Measurements from ENCODE around the gene ITIH5. TPM values are rescaled to one million over a fixed set of nuclear protein-coding genes. Genes with fewer than 3 reads are reported as not detected.

Gene ITIH5
- total RNA-seq, 4 donors from 2014 or later = 24.9 to 68.1 (median 39.0) TPM

GRCh38 chr10:7580520-7580919, 86.2 kb downstream of the ITIH5 start:
- Histone ChIP-seq H3K27ac (replicated peaks in 1 of 4) (no peak overlapping the region), H3K4me3 (no peak overlapping the region), H3K36me3 (peaks cover 3 to 35% (median 19%) of the 10 kb centered on the region in 4 donors), H3K27me3 (no peaks in the 10 kb centered on the region), H3K4me1 (peaks cover 0 to 18% (median 3%) of the 10 kb centered on the region in 4 donors), H3K9me3 (no peaks in the 10 kb centered on the region)
- no peak for DNase-seq (ENCODE audit: extremely low spot score)
- intact Hi-C loops (cut with DNase I) = no loop called here
- 85% methylated on average over 5 of the region's 5 CpGs for WGBS
- TF ChIP-seq EP300 (IDR thresholded peaks at IDR 0.05) = no peak
- no peak for TF ChIP-seq CTCF (IDR thresholded peaks at IDR 0.05)
- TF ChIP-seq POLR2A (IDR thresholded peaks at IDR 0.05; ENCODE audit: low read depth) = no peak
- TF ChIP-seq POLR2AphosphoS5 (IDR thresholded peaks at IDR 0.05) = no peak

GRCh38 chr10:7579681-7580080, 87.1 kb downstream of the ITIH5 start:
- 97% methylated on average over 13 of the region's 25 CpGs for WGBS
- Histone ChIP-seq H3K4me1 (peaks cover 0 to 18% (median 3%) of the 10 kb centered on the region in 4 donors), H3K36me3 (peaks cover 3 to 44% (median 19%) of the 10 kb centered on the region in 4 donors), H3K4me3 (no peak overlapping the region), H3K27me3 (no peaks in the 10 kb centered on the region), H3K9me3 (no peaks in the 10 kb centered on the region), H3K27ac (replicated peaks in 1 of 4) (no peak overlapping the region)
- DNase-seq (ENCODE audit: extremely low spot score) = no peak
- intact Hi-C loops (cut with DNase I) = no loop called here
- TF ChIP-seq POLR2A (IDR thresholded peaks at IDR 0.05; ENCODE audit: low read depth) = no peak
- no peak for TF ChIP-seq CTCF (IDR thresholded peaks at IDR 0.05)
- TF ChIP-seq POLR2AphosphoS5 (IDR thresholded peaks at IDR 0.05) = no peak
- TF ChIP-seq EP300 (IDR thresholded peaks at IDR 0.05) = no peak

DNA sequence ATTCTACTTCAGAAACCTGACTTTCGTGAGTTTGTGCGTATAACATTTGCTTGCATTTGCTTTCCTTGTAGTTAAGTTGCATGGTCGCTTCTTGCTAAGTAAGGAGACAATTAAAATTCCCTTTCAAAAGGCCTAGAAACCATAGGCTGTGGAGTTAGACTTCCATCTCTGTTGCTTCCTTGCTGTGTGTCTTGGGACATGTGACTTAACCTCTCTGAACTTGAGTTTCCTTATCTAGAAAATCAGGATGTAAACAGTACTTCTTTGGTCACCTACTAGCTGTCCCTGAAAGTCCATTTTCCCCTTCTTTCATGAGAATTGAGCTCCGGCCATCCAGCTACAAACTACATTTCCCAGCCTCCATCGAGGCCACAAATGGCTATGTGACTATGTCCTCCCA, 89.2 kb downstream of the ITIH5 start:
- H3K36me3 ChIP-seq = peaks cover 3 to 46% (median 19%) of the 10 kb centered on the region in 4 donors
- H3K9me3 ChIP-seq = no peaks in the 10 kb centered on the region
- no peak for DNase-seq (ENCODE audit: extremely low spot score)
- 90% methylated on average over 5 of the region's 5 CpGs for WGBS
- no peak overlapping the region for H3K27ac ChIP-seq (replicated peaks in 1 of 4)
- intact Hi-C loops (cut with DNase I) = no loop called here
- TF ChIP-seq CTCF (IDR thresholded peaks at IDR 0.05) = no peak
- TF ChIP-seq POLR2A (IDR thresholded peaks at IDR 0.05; ENCODE audit: low read depth) = no peak
- TF ChIP-seq POLR2AphosphoS5 (IDR thresholded peaks at IDR 0.05) = no peak
- no peaks in the 10 kb centered on the region for H3K27me3 ChIP-seq
- no peak overlapping the region for H3K4me3 ChIP-seq
- H3K4me1 ChIP-seq = peaks cover 0 to 17% (median 9%) of the 10 kb centered on the region in 4 donors

DNA sequence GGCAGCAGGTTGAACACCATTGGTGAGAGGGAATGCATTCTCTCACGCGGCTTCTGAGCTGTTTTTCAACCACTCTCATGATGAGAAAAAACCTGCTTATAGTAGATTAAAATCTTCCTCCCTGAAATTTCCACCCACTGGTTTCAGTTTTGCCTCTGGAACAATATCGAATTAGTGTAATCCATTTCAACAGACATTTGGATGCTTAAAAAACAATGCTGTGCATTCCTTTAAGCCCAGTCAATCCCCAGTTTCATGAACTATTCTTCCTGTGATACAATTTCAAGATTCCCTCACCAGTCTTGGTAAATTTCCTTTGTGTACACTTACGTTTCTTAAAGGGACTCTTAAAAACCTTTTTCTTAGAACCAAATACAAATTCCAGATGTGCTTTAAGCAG, 89.6 kb downstream of the ITIH5 start:
- WGBS = 79% methylated on average over 4 of the region's 4 CpGs
- no peak for DNase-seq (ENCODE audit: extremely low spot score)
- H3K27me3 ChIP-seq = no peaks in the 10 kb centered on the region
- H3K4me3 ChIP-seq = no peak overlapping the region
- intact Hi-C loops (cut with DNase I) = no loop called here
- H3K4me1 ChIP-seq = peaks cover 0 to 21% (median 13%) of the 10 kb centered on the region in 4 donors
- H3K27ac ChIP-seq (replicated peaks in 1 of 4) = no peak overlapping the region
- H3K9me3 ChIP-seq = no peaks in the 10 kb centered on the region
- TF ChIP-seq CTCF (IDR thresholded peaks at IDR 0.05) = no peak
- TF ChIP-seq POLR2AphosphoS5 (IDR thresholded peaks at IDR 0.05) = no peak
- TF ChIP-seq EP300 (IDR thresholded peaks at IDR 0.05) = no peak
- peaks cover 3 to 46% (median 19%) of the 10 kb centered on the region in 4 donors for H3K36me3 ChIP-seq

DNA sequence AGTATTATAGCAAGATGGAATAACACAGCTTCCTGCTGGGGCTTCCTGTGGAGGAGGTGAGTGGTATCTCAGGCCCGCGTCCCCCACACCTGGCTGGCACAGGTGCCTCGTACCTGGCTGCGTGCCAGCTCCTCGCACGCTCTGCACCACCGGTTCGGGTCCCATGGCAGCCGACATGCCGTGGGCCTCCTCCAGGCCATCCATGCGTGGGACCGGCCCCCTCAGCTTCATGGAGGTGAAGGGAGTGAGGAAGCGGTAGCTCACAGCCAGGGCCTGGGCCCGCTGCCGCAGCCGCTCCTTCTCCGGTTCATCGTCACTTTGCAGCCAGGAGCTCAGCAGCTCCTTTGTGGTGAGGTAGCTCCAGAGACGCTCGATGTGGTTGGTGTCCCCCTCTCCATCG, 90.4 kb downstream of the ITIH5 start:
- Histone ChIP-seq H3K27me3 (no peaks in the 10 kb centered on the region), H3K27ac (replicated peaks in 1 of 4) (no peak overlapping the region), H3K4me1 (peaks cover 0 to 24% (median 16%) of the 10 kb centered on the region in 4 donors), H3K4me3 (no peak overlapping the region), H3K36me3 (peaks cover 3 to 50% (median 19%) of the 10 kb centered on the region in 4 donors), H3K9me3 (no peaks in the 10 kb centered on the region)
- 81% methylated on average over 13 of the region's 21 CpGs for WGBS
- TF ChIP-seq EP300 (IDR thresholded peaks at IDR 0.05) = no peak
- TF ChIP-seq POLR2A (IDR thresholded peaks at IDR 0.05; ENCODE audit: low read depth) = no peak
- TF ChIP-seq CTCF (IDR thresholded peaks at IDR 0.05) = no peak
- no peak for TF ChIP-seq POLR2AphosphoS5 (IDR thresholded peaks at IDR 0.05)
- intact Hi-C loops (cut with DNase I) = no loop called here
- no peak for DNase-seq (ENCODE audit: extremely low spot score)
